K562 treated with DMSO at 1 percent for 48 hours (cell line): ENCODE measurements around the gene CFHR3. TPM values are rescaled to one million over a fixed set of nuclear protein-coding genes. Genes with fewer than 3 reads are reported as not detected.

Experiments used
- total RNA-seq: library from RNA; unstranded; fragments of 300-600 nt; gene quantifications from 2 replicates; pipeline ENCODE4 v1.2.3, GENCODE V29; 2022; ENCODE audit warnings: low replicate concordance; ENCODE audit errors: extremely low read depth

Gene CFHR3
- total RNA-seq: not detected in 2 replicates

DNA sequence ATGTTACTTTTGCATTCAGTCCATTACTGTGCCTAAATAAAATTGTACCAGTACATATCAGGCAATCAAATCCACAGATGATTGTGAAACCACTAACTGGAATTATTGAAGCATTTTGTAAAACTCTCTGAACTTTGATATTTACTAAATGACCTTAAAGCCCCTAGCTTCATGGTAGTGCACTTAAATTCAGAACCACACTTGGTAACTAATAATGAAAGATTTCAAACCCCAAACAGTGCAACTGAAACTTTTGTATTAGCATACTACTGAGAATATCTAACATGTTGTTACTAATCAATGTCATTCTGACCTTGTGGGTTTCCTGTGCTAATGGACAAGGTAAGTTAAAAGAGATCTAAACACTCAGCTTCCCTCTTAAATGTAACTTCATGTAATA, at the start of gene CFHR3:
Gene CFHR3, plus strand, starts transcription at position 238 of the 400 bp plus-strand sequence. Its CDS starts 47 bp downstream, at position 285.

DNA sequence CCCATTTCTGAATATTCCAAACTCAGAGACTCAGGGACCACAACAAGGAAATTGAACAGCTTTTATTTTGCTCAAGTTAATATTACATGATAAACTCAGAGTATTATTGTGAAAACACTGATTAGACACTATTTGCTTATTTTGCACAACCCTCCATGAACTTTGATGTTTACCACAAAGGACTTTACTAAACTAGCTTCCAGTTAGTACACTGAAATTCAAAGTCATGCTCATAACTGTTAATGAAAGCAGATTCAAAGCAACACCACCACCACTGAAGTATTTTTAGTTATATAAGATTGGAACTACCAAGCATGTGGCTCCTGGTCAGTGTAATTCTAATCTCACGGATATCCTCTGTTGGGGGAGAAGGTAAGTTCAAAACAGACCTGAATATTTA, 44.9 kb downstream of the CFHR3 start, which contains the start of gene CFHR1:
Gene CFHR1, plus strand, starts transcription at position 201 of the 400 bp plus-strand sequence. Its CDS starts 114 bp downstream, at position 315.

Other genes starting within 250 kb of the CFHR3 start
- not detected in 2 replicates for gene KCNT2, start 166.4 kb upstream of the CFHR3 start, total RNA-seq
- gene CFH, start 122.8 kb upstream of the CFHR3 start, total RNA-seq: not detected in 2 replicates
- not detected in 2 replicates for gene CFHR1, start 44.9 kb downstream of the CFHR3 start, total RNA-seq
- gene CFHR4, start 113.2 kb downstream of the CFHR3 start, total RNA-seq: not detected in 2 replicates
- gene CFHR2, start 168.9 kb downstream of the CFHR3 start, total RNA-seq: not detected in 2 replicates
- not detected in 2 replicates for gene CFHR5, start 202.7 kb downstream of the CFHR3 start, total RNA-seq